HG02798 (cell line): ENCODE results near the gene ATP8B2.
"Not testable (repeated sequence)": the region's sequence is repeated elsewhere in the genome, so short reads cannot be mapped to it uniquely, and the experiment has no call there.

Experiments used
- ATAC-seq: cut with Tn5 transposase; IDR thresholded peaks from one replicate; pipeline ENCODE4 v1.9.1; 2021; ENCODE audit warnings: mild to moderate bottlenecking; ENCODE audit not compliant: unreplicated experiment, poor library complexity

Gene ATP8B2

DNA sequence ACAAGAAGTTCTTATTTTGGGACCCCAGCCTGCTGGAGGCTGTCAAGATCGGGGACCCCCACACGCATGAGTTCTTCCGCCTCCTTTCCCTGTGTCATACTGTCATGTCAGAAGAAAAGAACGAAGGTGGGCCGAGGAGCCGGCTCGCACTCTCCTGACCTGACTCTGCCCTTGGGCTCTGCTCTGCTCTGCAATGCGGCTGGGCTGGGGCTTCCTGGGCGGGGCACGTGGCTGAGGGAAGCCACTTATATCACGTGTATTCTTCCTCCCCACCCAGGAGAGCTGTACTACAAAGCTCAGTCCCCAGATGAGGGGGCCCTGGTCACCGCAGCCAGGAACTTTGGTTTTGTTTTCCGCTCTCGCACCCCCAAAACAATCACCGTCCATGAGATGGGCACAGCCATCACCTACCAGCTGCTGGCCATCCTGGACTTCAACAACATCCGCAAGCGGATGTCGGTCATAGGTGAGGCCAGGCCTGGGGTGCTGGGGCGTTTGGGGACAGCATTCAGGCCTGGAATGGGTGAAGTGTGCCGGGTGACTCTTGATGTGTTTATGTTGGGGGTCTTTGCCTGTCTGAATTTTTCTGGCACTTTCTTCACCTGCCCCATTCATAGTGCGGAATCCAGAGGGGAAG lies 17.6 kb downstream of the ATP8B2 start:
- ATAC-seq: no peak

DNA sequence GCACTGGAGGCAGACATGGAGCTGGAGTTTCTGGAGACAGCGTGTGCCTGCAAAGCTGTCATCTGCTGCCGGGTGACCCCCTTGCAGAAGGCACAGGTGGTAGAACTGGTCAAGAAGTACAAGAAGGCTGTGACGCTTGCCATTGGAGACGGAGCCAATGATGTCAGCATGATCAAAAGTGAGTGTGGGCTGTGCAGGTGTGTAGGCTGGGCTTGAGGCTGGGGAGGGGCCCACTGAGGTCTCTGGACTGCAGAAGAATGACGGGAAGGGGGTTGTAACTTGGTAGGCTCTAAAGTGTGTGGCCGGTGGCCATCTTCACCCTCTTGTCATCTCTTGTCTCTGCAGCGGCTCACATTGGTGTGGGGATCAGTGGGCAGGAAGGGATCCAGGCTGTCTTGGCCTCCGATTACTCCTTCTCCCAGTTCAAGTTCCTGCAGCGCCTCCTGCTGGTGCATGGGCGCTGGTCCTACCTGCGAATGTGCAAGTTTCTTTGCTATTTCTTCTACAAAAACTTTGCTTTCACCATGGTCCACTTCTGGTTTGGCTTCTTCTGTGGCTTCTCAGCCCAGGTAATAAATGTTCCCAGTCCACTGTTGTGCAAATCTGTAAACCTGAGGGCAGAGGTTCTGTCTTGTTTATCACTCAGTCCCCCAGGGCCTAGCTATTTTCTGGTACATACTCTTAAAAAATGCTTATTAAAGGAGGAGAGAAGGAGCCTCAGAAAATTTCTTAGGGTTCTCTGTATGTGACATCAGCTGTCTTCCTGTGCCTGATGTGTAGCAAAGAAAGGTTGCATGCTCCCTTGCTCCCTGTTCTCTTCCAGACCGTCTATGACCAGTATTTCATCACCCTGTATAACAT lies 19.9 kb downstream of the ATP8B2 start:
- no peak for ATAC-seq

DNA sequence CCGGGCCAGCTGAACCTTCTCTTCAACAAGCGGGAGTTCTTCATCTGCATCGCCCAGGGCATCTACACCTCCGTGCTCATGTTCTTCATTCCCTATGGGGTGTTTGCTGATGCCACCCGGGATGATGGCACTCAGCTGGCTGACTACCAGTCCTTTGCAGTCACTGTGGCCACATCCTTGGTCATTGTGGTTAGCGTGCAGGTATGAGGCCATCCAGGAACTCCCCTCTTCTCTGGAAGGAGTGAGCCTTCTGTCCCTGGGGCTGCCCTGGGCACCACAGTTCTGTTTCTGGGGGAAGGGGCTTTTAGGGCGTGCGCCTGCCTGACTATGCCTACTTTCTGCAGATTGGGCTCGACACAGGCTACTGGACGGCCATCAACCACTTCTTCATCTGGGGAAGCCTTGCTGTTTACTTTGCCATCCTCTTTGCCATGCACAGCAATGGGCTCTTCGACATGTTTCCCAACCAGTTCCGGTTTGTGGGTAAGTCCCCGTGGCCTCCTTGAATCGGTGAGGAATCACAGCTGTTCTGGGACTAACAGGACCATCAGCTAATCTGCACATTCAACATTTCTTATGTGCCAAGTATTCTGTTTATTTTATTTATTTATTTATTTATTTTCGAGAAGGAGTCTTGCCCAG lies 21.1 kb downstream of the ATP8B2 start:
- no peak for ATAC-seq

DNA sequence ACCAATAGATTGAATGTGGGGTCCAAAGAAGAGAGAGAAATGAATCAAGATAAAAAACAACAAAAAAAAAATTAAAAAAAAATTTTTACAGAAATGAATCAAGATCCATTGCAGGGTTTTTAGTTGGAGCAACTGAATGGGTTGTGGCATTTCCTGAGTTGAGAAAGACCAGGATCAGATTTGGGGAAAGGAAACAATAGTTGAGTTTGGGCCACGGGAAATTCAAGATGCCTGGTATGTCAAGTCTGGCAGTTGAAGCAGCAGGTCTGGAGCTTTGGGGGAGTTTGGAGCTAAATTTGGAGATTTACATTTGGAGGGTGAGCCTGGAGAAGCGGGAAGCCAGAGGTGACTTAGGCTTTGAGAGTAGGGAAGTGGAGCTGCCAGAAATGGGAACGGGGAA lies 22.6 kb downstream of the ATP8B2 start:
- no peak for ATAC-seq

DNA sequence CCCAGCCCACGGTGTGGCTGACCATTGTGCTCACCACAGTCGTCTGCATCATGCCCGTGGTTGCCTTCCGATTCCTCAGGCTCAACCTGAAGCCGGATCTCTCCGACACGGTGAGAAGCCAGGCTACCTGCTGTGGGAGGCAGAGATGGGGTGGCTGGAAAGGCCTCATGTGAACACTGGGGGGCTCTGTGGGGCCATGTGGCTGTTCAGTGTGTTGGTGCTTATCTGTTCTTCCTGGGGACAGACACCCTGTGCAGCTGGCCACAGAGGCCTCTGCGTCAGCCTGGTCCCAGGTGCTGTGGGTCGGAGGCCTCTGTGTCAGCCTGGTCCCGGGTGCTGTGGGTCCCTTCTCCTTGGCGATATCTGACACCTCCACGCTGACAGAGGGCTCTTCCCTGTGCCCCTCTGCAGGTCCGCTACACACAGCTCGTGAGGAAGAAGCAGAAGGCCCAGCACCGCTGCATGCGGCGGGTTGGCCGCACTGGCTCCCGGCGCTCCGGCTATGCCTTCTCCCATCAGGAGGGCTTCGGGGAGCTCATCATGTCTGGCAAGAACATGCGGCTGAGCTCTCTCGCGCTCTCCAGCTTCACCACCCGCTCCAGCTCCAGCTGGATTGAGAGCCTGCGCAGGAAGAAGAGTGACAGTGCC lies 23.2 kb downstream of the ATP8B2 start:
- ATAC-seq: no peak

DNA sequence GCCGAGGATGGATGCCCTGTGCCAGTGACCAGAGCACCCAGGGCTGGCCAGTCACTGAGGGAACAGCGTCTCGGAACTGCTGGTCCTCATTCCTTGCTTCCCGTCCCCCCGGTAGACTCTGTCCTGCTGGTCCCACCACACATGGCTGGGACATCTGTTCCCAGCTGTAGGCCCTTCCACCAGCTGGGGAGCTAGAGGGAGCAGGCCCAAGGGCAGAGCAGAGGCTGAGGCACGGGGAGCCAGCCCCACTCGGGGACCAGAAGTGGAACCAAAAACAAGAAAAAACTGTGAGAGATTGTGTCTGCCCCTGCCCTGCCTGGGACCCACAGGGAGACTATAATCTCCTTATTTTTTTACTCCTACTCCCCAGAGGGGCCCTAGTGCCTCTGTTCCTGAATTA lies 23.8 kb downstream of the ATP8B2 start:
- no peak for ATAC-seq

DNA sequence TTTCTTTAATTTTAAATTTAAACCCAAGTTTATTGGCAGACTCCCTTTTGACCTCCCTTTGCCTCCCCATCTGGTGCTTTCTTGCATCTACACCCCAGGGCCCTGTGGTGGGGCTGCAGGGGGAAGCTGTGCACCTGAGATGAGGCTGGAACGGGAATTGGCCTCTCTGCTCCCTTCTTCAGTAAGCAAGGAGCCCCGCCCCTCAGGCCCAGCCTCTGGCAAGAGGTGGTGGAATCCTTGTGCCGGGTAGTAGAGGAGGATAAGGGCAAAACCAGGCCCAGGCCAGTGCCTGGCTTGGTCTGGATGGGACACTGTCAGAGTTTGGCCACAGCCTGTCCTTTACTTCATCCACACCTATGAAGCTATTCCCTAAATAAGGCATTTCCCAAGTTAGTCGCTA lies 25.1 kb downstream of the ATP8B2 start:
- ATAC-seq: no peak

DNA sequence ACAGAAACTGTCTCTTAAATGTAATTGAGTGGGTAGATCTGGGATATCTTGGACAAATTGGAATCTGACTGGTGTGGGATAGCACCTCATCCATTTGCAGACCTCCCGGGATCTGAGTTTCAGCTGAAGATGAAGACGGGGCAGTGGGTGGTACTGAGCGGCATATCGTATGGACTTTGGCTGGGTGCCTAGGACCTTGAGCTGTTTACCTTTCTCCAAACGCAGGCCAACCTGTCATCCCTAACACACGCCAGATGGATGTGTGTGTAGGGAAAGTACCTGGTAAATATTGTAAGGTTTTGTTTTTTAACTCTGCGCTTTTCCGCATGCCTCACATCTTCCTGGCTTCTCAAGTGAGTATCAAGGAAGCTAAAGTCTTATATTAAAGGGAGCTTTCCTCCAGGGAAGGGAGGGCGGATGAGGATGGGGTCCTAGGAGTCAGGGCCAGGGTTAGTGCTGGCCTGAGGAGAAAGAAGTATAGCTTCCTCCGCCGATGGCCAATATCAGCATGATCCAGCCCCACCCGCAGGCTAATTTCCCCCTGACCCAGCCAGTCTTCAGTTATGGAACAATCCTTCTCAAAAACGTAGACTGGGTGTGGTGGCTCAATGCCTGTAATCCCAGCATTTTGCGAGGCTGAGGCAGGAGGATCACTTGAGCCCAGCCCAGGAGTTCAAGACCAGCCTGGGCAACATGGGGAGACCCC lies 26.2 kb downstream of the ATP8B2 start:
- no peak for ATAC-seq

DNA sequence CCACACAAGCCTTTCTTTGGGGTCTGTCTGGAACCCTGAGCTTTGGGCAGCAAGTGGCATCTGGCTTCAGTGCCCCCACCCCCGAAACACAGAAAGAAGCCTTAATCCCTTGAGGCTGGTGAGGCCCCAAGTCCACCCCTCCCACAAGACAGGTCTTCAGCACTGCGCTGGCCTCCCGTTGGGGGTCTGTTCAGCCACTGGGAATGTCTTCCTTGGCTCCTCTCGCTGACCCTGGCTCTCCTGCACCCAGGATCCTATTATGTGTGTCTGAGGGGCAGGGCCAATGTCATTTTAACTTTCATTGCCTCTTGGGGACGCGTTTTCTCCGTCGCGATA lies 26.9 kb downstream of the ATP8B2 start:
- ATAC-seq: no peak

DNA sequence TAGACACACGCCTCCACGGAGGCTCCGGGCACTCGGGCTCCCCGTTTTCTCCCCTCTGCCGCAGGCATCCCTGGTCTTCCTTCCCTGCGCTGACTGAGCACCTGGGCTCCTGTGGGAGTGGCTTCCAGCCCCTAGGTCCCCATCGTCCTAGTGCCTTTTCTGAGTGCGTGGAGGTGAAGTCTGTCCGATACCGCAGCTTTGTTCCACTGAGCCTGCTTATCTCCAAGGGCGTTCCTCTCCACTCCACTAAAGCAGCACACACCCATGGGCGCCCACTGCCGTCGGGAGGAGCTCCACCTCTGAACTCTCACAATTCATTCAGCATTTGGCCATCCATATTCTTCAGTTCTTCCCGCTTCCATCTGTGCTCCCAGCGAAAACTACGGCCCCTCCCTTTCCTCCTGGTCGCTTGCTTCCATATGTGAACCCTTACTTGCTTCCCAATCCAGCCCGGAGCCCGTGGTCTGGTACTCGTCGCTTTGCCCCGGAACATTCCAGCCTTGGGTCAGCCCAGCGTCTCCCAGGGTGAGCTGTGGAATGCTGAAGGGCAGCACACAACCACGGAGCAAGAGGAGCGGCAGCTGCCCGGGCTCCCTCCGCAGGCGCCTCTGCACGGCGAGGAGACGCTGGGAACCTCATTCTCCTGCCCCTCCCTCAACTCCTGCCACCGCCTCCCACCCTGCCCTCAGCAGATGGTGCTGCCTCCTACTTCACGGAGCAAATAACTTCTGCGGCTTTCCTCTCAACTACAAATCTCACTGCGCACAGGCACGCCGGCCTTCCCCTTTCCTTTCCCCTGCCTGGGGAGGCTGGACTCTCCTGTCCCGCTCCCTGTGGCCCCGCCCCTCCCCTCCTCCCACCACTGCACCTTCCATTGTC lies 27.5 kb downstream of the ATP8B2 start:
- no peak for ATAC-seq

DNA sequence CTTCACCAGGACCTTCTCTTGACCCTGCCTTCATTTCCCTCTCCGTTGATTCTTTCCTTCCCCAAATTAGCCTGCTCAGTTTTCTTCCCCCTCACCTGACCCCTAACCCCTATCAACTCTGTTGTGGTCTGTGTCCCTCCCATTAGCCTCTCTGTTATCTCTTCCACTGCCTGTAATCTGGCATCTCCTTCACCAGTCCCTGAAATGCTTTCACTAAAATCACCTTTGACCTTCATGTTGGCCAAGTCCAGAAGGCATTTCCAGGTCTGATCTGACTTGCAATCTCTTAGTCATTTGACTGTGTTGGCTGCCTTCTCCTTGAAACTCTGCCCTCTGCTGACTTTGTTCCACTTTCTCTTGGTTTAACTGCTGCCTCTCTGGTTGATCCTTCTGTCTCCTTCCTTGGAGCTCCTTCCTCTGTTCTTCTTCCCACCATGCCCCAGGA lies 28.2 kb downstream of the ATP8B2 start:
- no peak for ATAC-seq

DNA sequence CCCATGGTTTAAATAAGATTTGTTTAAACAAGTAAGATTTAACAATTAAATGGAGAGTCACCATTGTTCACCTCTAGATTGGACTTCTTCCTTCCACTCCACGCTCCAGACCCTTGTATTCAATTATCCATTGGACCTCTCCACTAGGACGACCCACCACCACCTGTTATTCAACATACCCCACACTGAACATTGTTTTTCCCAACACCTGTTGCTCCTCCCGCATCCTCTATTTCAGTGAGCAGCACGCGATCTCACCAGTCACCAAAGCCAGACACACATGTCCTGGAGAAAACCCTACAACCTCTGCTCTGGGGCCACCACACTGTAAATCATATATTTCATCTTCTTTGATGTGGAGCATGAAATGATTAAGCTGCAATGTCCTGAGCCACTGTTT lies 28.6 kb downstream of the ATP8B2 start:
- ATAC-seq: no peak

DNA sequence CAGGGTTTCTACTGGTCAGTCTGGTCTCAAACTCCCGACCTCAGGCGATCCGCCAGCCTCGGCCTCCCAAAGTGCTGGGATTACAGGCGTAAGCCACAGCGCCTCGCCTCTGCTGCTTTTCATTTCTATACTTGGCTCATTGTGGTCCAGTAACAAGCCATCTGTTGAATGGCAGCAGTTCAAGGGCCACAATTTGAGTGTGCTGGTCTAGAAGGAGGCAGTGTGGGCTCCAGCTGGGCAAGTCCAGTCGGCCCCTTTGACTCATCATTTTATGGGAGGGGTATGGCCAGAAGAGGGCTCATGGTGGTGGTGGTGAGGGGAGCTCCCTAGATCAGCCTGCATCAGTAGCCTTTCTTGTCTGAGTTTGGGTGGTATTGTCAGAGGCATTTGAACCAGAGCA lies 33.2 kb downstream of the ATP8B2 start:
- no peak for ATAC-seq

DNA sequence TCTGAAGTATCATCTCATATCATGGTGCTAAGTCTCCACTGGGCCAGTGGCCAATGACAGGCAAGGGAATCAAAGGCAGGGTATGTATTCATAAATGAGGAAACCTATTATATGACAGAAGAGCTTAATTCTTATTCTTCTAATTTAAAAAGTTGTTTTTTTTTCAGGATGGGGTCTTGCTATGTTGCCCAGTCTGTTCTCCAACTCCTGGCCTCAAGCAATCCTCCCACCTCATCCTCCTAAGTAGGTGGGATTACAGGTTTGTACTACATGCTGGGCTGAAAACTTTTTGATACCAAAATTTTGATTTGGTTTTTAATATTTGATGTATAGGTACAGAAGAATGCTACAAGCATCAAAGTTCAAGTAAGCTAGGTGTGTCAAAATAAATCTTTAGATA lies 35.0 kb downstream of the ATP8B2 start:
- ATAC-seq: no peak

DNA sequence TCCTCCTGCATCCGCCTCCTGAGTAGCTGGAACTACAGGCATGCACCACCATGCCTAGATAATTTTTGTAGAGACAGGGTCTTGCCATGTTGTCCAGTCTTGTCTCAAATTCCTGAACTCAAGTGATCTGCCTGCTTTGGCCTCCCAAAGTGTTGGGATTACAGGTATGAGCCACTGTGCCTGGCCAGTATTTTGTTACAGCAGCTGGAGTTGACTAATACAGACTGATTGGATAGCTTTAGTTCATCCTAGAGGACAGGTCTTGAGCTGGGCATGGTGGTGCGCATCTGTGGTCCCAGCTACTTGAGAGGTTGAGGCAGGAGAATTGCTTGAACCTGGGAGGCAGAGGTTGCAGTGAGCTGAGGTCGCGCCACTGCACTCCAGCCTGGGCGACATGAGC lies 35.6 kb downstream of the ATP8B2 start:
- ATAC-seq: not testable (repeated sequence)

DNA sequence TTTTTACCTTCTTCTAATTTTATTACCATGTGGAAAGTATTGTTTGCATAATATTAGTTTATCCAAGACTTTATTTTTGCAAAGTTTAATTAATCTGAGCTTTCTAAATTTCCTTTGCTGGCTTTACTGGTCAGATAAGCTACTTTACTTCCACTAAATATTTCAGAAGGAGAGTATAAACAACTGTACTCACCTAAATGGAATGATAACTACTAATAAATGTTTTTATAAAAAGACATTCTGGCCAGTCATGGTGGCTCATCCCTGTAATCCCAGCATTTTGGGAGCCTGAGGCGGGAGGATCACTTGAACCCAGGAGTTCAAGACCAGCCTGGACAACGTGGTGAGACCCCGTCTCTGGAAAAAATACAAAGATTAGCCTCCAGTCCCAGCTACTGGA lies 36.0 kb downstream of the ATP8B2 start:
- no peak for ATAC-seq

DNA sequence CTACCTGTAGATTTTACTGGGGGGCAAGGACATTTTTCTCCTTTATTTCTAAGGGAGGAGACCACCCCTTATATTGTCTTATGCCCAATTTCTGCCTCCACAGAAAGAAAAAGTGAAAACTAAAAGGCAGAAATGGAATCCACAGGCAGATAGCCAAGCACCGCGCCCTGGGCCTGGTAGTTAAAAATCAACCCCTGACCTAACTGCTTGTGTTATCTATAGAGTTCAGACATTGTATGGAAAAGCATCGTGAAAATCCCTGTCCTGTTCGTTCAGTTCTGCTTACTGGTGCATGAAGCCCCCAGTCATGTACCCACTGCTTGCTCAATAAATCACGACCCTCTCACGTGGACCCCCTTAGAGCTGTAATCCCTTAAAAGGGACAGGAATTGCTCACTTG lies 46.1 kb downstream of the ATP8B2 start:
- ATAC-seq: no peak

DNA sequence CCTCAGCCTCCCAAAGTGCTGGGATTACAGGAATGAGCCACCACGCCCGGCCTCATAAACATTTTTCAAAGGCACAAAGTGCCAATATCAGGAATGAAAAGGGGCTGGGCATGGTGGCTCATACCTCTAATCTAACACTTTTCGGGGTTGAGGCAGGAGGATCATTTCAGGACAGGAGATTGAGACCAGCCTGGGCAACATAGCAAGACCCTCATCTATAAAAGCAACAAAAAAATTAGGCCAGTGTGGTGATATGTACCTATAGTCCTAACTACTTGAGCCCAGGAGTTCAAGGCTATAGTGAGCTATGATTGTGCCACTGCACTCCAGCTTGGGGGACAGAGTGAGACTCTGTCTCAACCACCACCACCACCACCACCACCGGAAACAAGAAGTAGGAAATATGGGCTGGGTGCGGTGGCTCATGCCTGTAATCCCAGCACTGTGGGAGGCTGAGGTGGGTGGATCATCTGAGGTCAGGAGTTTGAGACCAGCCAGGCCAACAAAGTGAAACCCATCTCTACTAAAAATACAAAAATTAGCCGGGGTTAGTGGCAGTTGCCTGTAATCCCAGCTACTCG lies 48.5 kb downstream of the ATP8B2 start:
- not testable (repeated sequence) for ATAC-seq

DNA sequence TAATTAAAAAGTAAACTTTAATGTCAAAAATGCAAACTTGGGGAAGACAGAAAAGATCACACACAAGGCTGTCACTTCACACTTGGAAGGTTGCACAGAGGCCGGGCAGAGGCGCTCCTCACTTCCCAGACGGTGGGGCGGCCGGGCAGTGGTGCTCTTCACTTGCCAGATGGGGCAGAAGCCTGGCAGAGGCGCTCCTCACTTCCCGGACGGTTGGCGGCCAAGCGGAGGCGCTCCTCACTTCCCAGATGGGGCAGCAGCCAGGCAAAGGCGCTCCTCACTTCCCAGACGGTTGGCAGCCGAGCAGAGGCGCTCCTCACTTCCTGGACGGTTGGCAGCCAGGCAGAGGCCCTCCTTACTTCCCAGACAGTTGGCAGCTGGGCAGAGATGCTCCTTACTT lies 54.0 kb downstream of the ATP8B2 start:
- ATAC-seq: no peak
